Brain microvascular endothelial cell (primary cell): ENCODE data around the gene EML3.
A peak's percentile ranks its signal among the peaks of the same experiment; 100 is the strongest.

Experiments
- DNase-seq: peaks from one replicate; pipeline ENCODE4 v3.0.0-alpha.2; 2020
- H3K27ac ChIP-seq: fragments of 250-450 bp; sonication (Bioruptor Pico); 2 replicates; pipeline ENCODE4 v1.5.1; 2020; ENCODE audit warnings: mild to moderate bottlenecking, moderate library complexity
- H3K27me3 ChIP-seq: fragments of 250-450 bp; sonication (Bioruptor Pico); replicated peaks from 2 replicates; pipeline ENCODE4 v1.5.1; 2020; ENCODE audit warnings: mild to moderate bottlenecking
- H3K36me3 ChIP-seq: fragments of 250-450 bp; sonication (Bioruptor Pico); replicated peaks from 2 replicates; pipeline ENCODE4 v1.5.1; 2020; ENCODE audit warnings: mild to moderate bottlenecking
- H3K4me3 ChIP-seq: 2 replicates; pipeline ENCODE4 v1.5.1; 2011; ENCODE audit warnings: low read depth, mild to moderate bottlenecking, control low read depth, low read length, moderate library complexity
- CTCF ChIP-seq: IDR thresholded peaks from 2 replicates; pipeline ENCODE4 v1.5.1; 2011; ENCODE audit warnings: low read depth, mild to moderate bottlenecking, moderate library complexity, low read length, control low read depth, inconsistent platforms; ENCODE audit errors: missing control alignments
- in situ Hi-C: cut with HindIII; loops from 2 replicates; pipeline ENCODE4 v1.10.0; 2017; ENCODE audit warnings: low sequenced_read_pairs, low pct_ligation_motif_present

The EML3 gene

GRCh38 chr11:62602141-62603071 is 10.2 kb downstream of the EML3 start:
- peaks cover 17% of the 10 kb centered on the region for H3K36me3 ChIP-seq
- TF ChIP-seq CTCF, result peak; percentile 25
- H3K27me3 ChIP-seq, result no peaks in the 10 kb centered on the region
- H3K27ac ChIP-seq, result no peak overlapping the region
- H3K4me3 ChIP-seq, result peak overlapping the region; percentile 93
- no peak for DNase-seq
- in situ Hi-C loops, result no loop called here

GRCh38 chr11:62601372-62602140 is 11.0 kb downstream of the EML3 start, which contains the start of gene MTA2:
Gene MTA2 (minus strand): TSS chr11:62601865. CDS start chr11:62601450, 415 bp downstream.
- no peak for TF ChIP-seq CTCF
- no peaks in the 10 kb centered on the region for H3K27me3 ChIP-seq
- peak within 1 kb of the TSS; percentile 71 for H3K27ac ChIP-seq
- H3K4me3 ChIP-seq, result peak within 1 kb of the TSS; percentile 93
- in situ Hi-C loops, result no loop called here
- peak; percentile 97 for DNase-seq
- peaks cover 24% of the 10 kb centered on the region for H3K36me3 ChIP-seq

- Histone ChIP-seq H3K4me3 (peak overlapping the region; percentile 93), H3K27me3 (no peaks in the 10 kb centered on the region), H3K27ac (peak overlapping the region; percentile 71), H3K36me3 (peaks cover 27% of the 10 kb centered on the region)
- no peak for TF ChIP-seq CTCF
- no peak for DNase-seq
- in situ Hi-C loops, result no loop called here
Observed at GRCh38 chr11:62601122-62601371, 11.5 kb downstream of the EML3 start.

GRCh38 chr11:62600367-62601121 is 12.0 kb downstream of the EML3 start:
- peaks cover 32% of the 10 kb centered on the region for H3K36me3 ChIP-seq
- DNase-seq, result no peak
- in situ Hi-C loops, result no loop called here
- peak overlapping the region; percentile 71 for H3K27ac ChIP-seq
- peak overlapping the region; percentile 93 for H3K4me3 ChIP-seq
- TF ChIP-seq CTCF, result no peak
- H3K27me3 ChIP-seq, result no peaks in the 10 kb centered on the region

GRCh38 chr11:62599901-62600300 is 12.7 kb downstream of the EML3 start:
- no peak for DNase-seq
- Histone ChIP-seq H3K27ac (no peak overlapping the region), H3K4me3 (peak overlapping the region; percentile 93), H3K27me3 (no peaks in the 10 kb centered on the region), H3K36me3 (peaks cover 39% of the 10 kb centered on the region)
- TF ChIP-seq CTCF, result no peak
- in situ Hi-C loops, result no loop called here
